Mucosa of descending colon (tissue), 3 donors: ENCODE data around the gene TOR1B. TPM values are rescaled to one million over a fixed set of nuclear protein-coding genes. Genes with fewer than 3 reads are reported as not detected.
A peak's percentile ranks its signal among the peaks of the same experiment; 100 is the strongest.

Experiments used
- ATAC-seq: fragments of 200-7000 bp; cut with Tn5 transposase; one replicate; pipeline ENCODE4 v1.9.1; 2020; ENCODE audit warnings: mild to moderate bottlenecking, moderate library complexity
- DNase-seq, 3 donors: peaks; one replicate each; pipeline ENCODE4 v3.0.0-alpha.2; 2020
- H3K36me3 ChIP-seq: fragments of 200-600 bp; one replicate; pipeline ENCODE4 v1.8.0; 2021; ENCODE audit warnings: low read depth, mild to moderate bottlenecking
- H3K4me1 ChIP-seq: fragments of 200-600 bp; one replicate; pipeline ENCODE4 v1.8.0; 2021; ENCODE audit warnings: low read depth, mild to moderate bottlenecking
- H3K4me3 ChIP-seq: fragments of 200-600 bp; one replicate; pipeline ENCODE4 v1.8.0; 2021; ENCODE audit warnings: mild to moderate bottlenecking
- H3K9me3 ChIP-seq: fragments of 200-600 bp; one replicate; pipeline ENCODE4 v1.8.0; 2021; ENCODE audit warnings: mild to moderate bottlenecking
- CTCF ChIP-seq: fragments of 200-600 bp; IDR thresholded peaks from one replicate; pipeline ENCODE4 v1.8.0; 2022; ENCODE audit warnings: antibody characterized with exemption, mild to moderate bottlenecking
- intact Hi-C, 2 donors: fragments of 100-400 bp; cut with DNase I in 1 of 2; cut with micrococcal nuclease in 1 of 2; formaldehyde crosslinking; loops; one replicate each; pipeline versions ENCODE4 v1.11.0 to v1.11.1; 2022; cut with DNase I, micrococcal nuclease
- total RNA-seq, 3 donors: library from RNA; stranded (reverse); fragmentation: NEBNext Ultra II Directional in 2 of 3; extraction: Animal tissue kit (Norgen Biotek cat#: 25700) in 2 of 3; gene quantifications; one replicate each; pipeline versions ENCODE4 v1.2.1 to v1.2.4, GENCODE V29; 2021 to 2023
- donor health status: DM: no; HTN: no; CAD: no; lungs with moderate emphysema.
- donor health status: DM: no; HTN: no; CAD: no.
- donor health status: DM: no; HTN: yes; CAD: no.

TOR1B gene
- total RNA-seq, 3 donors from 2014 or later = 37.3 to 63.5 (median 49.2) TPM

GRCh38 chr9:129765764-129766317 lies 37.1 kb upstream of the TOR1B start:
- Histone ChIP-seq H3K9me3 (no peaks in the 10 kb centered on the region), H3K4me1 (peaks cover 8% of the 10 kb centered on the region), H3K4me3 (no peak overlapping the region), H3K36me3 (no peaks in the 10 kb centered on the region)
- intact Hi-C loops = no loop called here
- DNase-seq = peak in 2 of 3 donors; percentile 45 to 58
- ATAC-seq = peak; percentile 37
- no peak for TF ChIP-seq CTCF

- Histone ChIP-seq H3K9me3 (no peaks in the 10 kb centered on the region), H3K4me1 (no peaks in the 10 kb centered on the region), H3K36me3 (no peaks in the 10 kb centered on the region), H3K4me3 (no peak overlapping the region)
- DNase-seq (no peak), ATAC-seq (no peak)
- TF ChIP-seq CTCF = no peak
- intact Hi-C loops = no loop called here
Observed at GRCh38 chr9:129768486-129768885, 34.5 kb upstream of the TOR1B start.

- Histone ChIP-seq H3K4me1 (no peaks in the 10 kb centered on the region), H3K4me3 (no peak overlapping the region), H3K36me3 (no peaks in the 10 kb centered on the region), H3K9me3 (no peaks in the 10 kb centered on the region)
- intact Hi-C loops = loop anchor here in 1 of 2 donors (10.0 kb wide), 1 partner anchor 635 kb away; no protein-coding TSS in a partner anchor
- TF ChIP-seq CTCF = no peak
- ATAC-seq (no peak), DNase-seq (no peak)
Observed at GRCh38 chr9:129769669-129770068, 33.3 kb upstream of the TOR1B start.

- Histone ChIP-seq H3K4me3 (no peak overlapping the region), H3K36me3 (no peaks in the 10 kb centered on the region), H3K9me3 (no peaks in the 10 kb centered on the region), H3K4me1 (no peaks in the 10 kb centered on the region)
- no peak for DNase-seq
- ATAC-seq = no peak
- intact Hi-C loops = loop anchor here in 1 of 2 donors (10.0 kb wide), 1 partner anchor 636 kb away; no protein-coding TSS in a partner anchor
- TF ChIP-seq CTCF = no peak
Observed at GRCh38 chr9:129770741-129771140, 32.2 kb upstream of the TOR1B start.

GRCh38 chr9:129773262-129774048 lies 29.5 kb upstream of the TOR1B start:
- H3K9me3 ChIP-seq = no peaks in the 10 kb centered on the region
- ATAC-seq (peak; percentile 32), DNase-seq (peak in 1 of 3 donors; percentile 62)
- H3K36me3 ChIP-seq = no peaks in the 10 kb centered on the region
- TF ChIP-seq CTCF = no peak
- no peaks in the 10 kb centered on the region for H3K4me1 ChIP-seq
- H3K4me3 ChIP-seq = no peak overlapping the region
- intact Hi-C loops = loop anchor here in 1 of 2 donors (10.0 kb wide), 1 partner anchor 639 kb away; no protein-coding TSS in a partner anchor
